ENCODE results near the gene NKTR. TPM values are rescaled to one million over a fixed set of nuclear protein-coding genes. Genes with fewer than 3 reads are reported as not detected.

Gene NKTR
- total and polyA plus RNA-seq, 2 of the 13 experiments (the other 11 are each of a cell fraction or from before 2014, with no cell fraction given) = 41.3 to 59.6 TPM

- TF ChIP-seq ZSCAN20 (CRISPR knock-in tag; IDR thresholded peaks at IDR 0.05; ENCODE audit: borderline replicate concordance) = no peak
- TF ChIP-seq ZNF704 (CRISPR knock-in tag; IDR thresholded peaks at IDR 0.05; ENCODE audit: borderline replicate concordance) = no peak
- TF ChIP-seq ZNF10 (CRISPR knock-in tag; IDR thresholded peaks at IDR 0.05; ENCODE audit: borderline replicate concordance, low read depth) = no peak
- peak; percentile 90 for TF ChIP-seq TAF15 (IDR thresholded peaks at IDR 0.05; ENCODE audit: low read depth, low read length, poor library complexity, severe bottlenecking)
- TF ChIP-seq TP53 (CRISPR knock-in tag; conservative IDR thresholded peaks at IDR 0.05) = no peak
- peak; percentile 32; the same call in 1 of the 2 replicates for TF ChIP-seq BRCA1 (CRISPR knock-in tag; IDR thresholded peaks at IDR 0.05)
- peak; percentile 75; the same call in 1 of the 2 replicates for TF ChIP-seq PAX8 (CRISPR knock-in tag; IDR thresholded peaks at IDR 0.05; ENCODE audit: borderline replicate concordance)
- TF ChIP-seq ZNF503 (CRISPR knock-in tag; IDR thresholded peaks at IDR 0.05) = no peak
- peak; percentile 68; the same call in 1 of the 2 replicates for TF ChIP-seq EEA1 (CRISPR knock-in tag; IDR thresholded peaks at IDR 0.05; ENCODE audit: borderline replicate concordance)
- no peak for TF ChIP-seq PLRG1 (conservative IDR thresholded peaks at IDR 0.05)
- TF ChIP-seq AFF4 (CRISPR knock-in tag; IDR thresholded peaks at IDR 0.05) = no peak
- TF ChIP-seq GRHL1 (CRISPR knock-in tag; conservative IDR thresholded peaks at IDR 0.05) = no peak
- TF ChIP-seq ZFP41 (CRISPR knock-in tag; IDR thresholded peaks at IDR 0.05; ENCODE audit: borderline replicate concordance) = no peak
- no peak for TF ChIP-seq ZNF513 (CRISPR knock-in tag; conservative IDR thresholded peaks at IDR 0.05)
- peak; percentile 79 for TF ChIP-seq AGO2 (optimal IDR thresholded peaks at IDR 0.05; ENCODE audit: low read depth, low read length)
- no peak; the same call in 1 of the 2 replicates for TF ChIP-seq CBX5 (CRISPR knock-in tag; IDR thresholded peaks at IDR 0.05; ENCODE audit: borderline replicate concordance)
- TF ChIP-seq TBL1XR1 (IDR thresholded peaks at IDR 0.05; ENCODE audit: borderline replicate concordance, low read length, partially characterized antibody) = peak; percentile 60
Observed at GRCh38 chr3:42600111-42600957, at the start of gene NKTR (continued).
